ENCODE measurements around the gene MYLK2. TPM values are rescaled to one million over a fixed set of nuclear protein-coding genes. Genes with fewer than 3 reads are reported as not detected.

Gene MYLK2
- total RNA-seq, 2 donors from 2014 or later = 4.9 to 9.3 TPM

DNA sequence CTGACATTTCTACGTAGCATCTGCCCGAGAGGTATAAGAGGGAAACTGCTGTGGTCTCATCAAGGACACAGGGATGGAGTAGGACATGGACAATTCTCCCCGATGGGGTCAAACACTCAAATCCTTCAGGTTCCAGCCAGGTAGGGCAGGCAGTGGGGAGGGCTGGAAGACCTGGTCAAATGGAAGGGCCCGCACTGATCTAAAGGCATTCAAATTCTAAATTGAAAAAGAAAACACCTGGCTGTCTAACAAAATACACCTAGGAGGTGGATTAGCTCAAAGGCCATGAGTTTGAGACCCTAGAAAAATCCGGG, 43.0 kb downstream of the MYLK2 start:
- DNase-seq (no peak), ATAC-seq (no peak)
- intact Hi-C loops (cut with DNase I) = no loop called here
- H3K27me3 ChIP-seq = no peaks in the 10 kb centered on the region
- H3K4me1 ChIP-seq = peaks cover 19% of the 10 kb centered on the region
- no peaks in the 10 kb centered on the region for H3K9me3 ChIP-seq
- no peak overlapping the region for H3K4me3 ChIP-seq
- TF ChIP-seq, protein P1, sequence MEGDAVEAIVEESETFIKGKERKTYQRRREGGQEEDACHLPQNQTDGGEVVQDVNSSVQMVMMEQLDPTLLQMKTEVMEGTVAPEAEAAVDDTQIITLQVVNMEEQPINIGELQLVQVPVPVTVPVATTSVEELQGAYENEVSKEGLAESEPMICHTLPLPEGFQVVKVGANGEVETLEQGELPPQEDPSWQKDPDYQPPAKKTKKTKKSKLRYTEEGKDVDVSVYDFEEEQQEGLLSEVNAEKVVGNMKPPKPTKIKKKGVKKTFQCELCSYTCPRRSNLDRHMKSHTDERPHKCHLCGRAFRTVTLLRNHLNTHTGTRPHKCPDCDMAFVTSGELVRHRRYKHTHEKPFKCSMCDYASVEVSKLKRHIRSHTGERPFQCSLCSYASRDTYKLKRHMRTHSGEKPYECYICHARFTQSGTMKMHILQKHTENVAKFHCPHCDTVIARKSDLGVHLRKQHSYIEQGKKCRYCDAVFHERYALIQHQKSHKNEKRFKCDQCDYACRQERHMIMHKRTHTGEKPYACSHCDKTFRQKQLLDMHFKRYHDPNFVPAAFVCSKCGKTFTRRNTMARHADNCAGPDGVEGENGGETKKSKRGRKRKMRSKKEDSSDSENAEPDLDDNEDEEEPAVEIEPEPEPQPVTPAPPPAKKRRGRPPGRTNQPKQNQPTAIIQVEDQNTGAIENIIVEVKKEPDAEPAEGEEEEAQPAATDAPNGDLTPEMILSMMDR (IDR thresholded peaks at IDR 0.05) = no peak
- no peak for TF ChIP-seq POLR2A (IDR thresholded peaks at IDR 0.05)
- no peak overlapping the region for H3K27ac ChIP-seq
- 68 to 76% methylated on average over 5 of the region's 5 CpGs for WGBS, 2 donors
- no peaks in the 10 kb centered on the region for H3K36me3 ChIP-seq (replicated peaks in 1 of 2; ENCODE audit: insufficient read depth in 1 of 2, low read depth in 2 of 2)

DNA sequence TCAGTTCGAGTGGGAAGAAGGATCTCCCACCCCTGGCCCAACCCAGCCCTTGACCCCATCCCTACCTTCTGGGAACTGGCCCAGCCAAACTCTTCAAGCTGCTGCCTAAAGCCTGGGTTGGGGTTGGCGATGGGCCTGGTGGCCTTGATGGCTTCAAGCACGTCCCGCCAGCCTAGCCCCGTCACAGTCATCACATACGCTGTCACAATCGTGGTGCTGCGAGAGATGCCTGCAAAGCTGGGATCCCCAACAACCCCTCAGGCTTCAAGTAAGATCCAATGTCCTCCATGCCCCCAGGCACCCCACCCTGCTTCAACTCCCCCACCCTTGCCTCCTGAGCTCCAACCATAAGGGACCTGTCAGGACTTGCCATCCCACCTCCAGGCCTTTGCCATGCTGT, 43.4 kb downstream of the MYLK2 start:
- TF ChIP-seq POLR2A (IDR thresholded peaks at IDR 0.05) = no peak
- TF ChIP-seq, protein P1 (IDR thresholded peaks at IDR 0.05) = no peak
- Histone ChIP-seq H3K36me3 (replicated peaks in 1 of 2; ENCODE audit: insufficient read depth in 1 of 2, low read depth in 2 of 2) (no peaks in the 10 kb centered on the region), H3K27ac (no peak overlapping the region), H3K27me3 (no peaks in the 10 kb centered on the region), H3K4me3 (no peak overlapping the region), H3K4me1 (peaks cover 19% of the 10 kb centered on the region), H3K9me3 (no peaks in the 10 kb centered on the region)
- intact Hi-C loops (cut with DNase I) = no loop called here
- ATAC-seq = no peak
- WGBS, 2 donors = 75% methylated on average over 7 to 8 of the region's 8 CpGs
- peak in 1 of 4 donors; percentile 11 for DNase-seq

DNA sequence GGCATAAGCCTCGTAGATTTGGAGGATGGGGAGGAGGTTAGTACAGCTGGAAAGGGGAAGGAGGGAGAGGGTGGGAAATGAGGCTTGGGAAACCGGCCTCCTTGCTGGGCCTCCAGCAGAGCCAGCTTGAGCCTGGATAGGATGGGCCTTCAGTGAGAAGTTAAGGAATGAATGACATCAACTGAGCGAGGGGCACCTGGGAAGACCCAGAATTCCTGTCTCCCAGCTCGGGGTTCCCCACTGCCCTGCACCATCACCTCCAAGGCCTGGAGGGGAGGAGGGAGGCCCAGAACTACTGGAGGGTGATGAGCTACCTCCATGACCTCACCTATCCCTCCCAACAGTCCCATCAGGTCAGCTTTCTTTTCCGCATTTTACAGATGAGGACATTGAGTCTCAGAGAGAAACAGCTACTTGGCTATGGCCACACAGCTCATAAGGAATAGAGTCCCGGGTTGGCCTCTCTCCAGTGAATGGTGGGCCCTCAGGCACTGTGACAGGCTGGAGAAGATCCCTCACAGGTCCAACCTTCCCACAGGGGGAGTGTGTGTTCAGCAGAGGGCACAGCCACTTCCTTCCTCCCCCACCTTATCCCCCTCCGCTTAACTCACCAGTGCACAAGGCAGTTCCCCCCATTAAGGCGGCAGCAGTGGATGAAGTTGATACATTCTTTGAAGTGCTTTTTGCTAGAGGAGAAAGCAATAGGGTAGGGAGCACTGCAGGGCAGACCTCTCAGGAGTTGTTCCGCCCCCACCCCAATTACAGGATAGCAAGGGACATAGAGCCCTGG, 44.3 kb downstream of the MYLK2 start:
- Histone ChIP-seq H3K27me3 (no peaks in the 10 kb centered on the region), H3K4me3 (no peak overlapping the region), H3K9me3 (no peaks in the 10 kb centered on the region), H3K4me1 (peaks cover 19% of the 10 kb centered on the region), H3K27ac (no peak overlapping the region), H3K36me3 (replicated peaks in 1 of 2; ENCODE audit: insufficient read depth in 1 of 2, low read depth in 2 of 2) (no peaks in the 10 kb centered on the region)
- WGBS, 2 donors = 87 to 93% methylated on average over 9 of the region's 9 CpGs
- TF ChIP-seq, protein P1 (IDR thresholded peaks at IDR 0.05) = no peak
- no peak for TF ChIP-seq POLR2A (IDR thresholded peaks at IDR 0.05)
- DNase-seq (no peak), ATAC-seq (no peak)
- intact Hi-C loops (cut with DNase I) = no loop called here

DNA sequence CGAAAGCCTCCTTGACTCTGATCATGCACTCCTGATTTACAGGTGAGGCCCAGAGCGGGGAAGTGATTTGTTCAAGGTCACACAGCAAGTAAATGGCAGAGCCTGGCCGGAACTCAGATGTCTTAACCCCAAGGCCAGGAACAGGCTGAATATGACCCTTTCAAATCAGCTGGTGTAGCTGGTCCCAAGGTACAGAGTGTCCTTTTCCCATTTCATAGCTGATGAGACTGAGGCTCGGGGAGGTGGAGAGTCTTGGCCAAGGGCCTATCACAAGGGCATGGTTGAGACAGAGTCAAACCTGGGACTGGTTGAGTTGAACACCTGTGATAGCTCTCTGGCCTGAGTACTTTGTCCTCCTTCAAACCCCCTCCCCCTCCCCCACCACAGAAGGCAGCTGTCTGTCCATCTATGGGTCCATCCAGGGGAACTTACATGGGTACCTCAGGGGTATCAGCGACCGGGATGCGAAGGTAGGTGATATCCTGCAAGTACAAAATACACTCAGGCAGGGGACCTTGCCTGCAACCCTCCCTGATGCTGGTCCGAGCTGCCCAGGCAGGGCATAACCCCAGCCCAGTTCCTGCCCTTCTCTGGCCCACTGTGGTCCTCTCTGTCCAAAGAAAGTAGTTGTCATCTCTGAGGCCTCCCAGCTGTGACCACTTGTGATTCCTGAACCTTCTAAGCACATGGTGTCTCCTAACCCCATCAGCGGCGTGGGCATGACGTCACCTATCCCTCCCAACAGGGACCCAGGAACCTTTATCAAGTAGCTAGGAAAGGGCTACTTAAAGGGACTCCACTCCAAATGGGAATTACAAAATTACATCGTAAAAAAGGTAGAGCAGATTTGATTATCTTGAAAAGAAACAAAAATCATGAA, 45.6 kb downstream of the MYLK2 start:
- no peak for TF ChIP-seq POLR2A (IDR thresholded peaks at IDR 0.05)
- TF ChIP-seq, protein P1 (IDR thresholded peaks at IDR 0.05) = no peak
- peak in 1 of 4 donors; percentile 7 for DNase-seq
- Histone ChIP-seq H3K27me3 (no peaks in the 10 kb centered on the region), H3K4me3 (no peak overlapping the region), H3K36me3 (replicated peaks in 1 of 2; ENCODE audit: insufficient read depth in 1 of 2, low read depth in 2 of 2) (no peaks in the 10 kb centered on the region), H3K9me3 (no peaks in the 10 kb centered on the region), H3K4me1 (peaks cover 25% of the 10 kb centered on the region), H3K27ac (no peak overlapping the region)
- WGBS, 2 donors = 64 to 77% methylated on average over 11 to 12 of the region's 12 CpGs
- intact Hi-C loops (cut with DNase I) = no loop called here
- no peak for ATAC-seq

Measured in body of pancreas (tissue), 4 donors.